GM12864 (cell line): ENCODE results near the gene AFG1L.

Source experiments
- DNase-seq: peaks from one replicate; pipeline ENCODE4 v3.0.0-alpha.2; 2011; ENCODE audit warnings: low read depth
- H3K4me3 ChIP-seq: 2 replicates; pipeline ENCODE4 v1.5.1; 2011; ENCODE audit warnings: mild to moderate bottlenecking, low read depth, low read length, control low read depth
- TF ChIP-seq, protein P1 (sequence below): IDR thresholded peaks from 2 replicates; pipeline ENCODE4 v1.5.1; 2011; ENCODE audit warnings: low read depth, mild to moderate bottlenecking, moderate library complexity, low read length, control low read depth, inconsistent platforms; ENCODE audit errors: missing control alignments

AFG1L gene

DNA sequence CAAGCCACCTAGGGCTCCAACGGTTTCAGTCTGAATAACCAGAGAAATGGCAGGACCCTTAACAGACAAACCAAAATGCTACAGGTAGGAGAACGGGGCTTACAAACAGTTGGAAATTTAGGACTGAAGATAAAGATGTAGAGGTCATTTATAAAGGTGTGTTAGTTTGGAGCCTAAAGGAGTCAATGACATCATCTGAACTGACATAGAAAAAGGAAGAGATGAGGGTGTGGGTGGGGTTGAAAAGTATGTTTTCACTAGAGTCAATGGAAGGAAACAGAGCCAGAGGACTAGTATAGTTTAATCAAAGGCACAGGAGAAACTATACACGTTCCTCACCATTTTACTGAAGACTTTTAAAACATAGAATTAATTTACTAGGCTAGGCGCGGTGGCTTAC, 194.8 kb downstream of the AFG1L start:
- no peak overlapping the region for H3K4me3 ChIP-seq
- no peak for DNase-seq
- TF ChIP-seq, protein P1, sequence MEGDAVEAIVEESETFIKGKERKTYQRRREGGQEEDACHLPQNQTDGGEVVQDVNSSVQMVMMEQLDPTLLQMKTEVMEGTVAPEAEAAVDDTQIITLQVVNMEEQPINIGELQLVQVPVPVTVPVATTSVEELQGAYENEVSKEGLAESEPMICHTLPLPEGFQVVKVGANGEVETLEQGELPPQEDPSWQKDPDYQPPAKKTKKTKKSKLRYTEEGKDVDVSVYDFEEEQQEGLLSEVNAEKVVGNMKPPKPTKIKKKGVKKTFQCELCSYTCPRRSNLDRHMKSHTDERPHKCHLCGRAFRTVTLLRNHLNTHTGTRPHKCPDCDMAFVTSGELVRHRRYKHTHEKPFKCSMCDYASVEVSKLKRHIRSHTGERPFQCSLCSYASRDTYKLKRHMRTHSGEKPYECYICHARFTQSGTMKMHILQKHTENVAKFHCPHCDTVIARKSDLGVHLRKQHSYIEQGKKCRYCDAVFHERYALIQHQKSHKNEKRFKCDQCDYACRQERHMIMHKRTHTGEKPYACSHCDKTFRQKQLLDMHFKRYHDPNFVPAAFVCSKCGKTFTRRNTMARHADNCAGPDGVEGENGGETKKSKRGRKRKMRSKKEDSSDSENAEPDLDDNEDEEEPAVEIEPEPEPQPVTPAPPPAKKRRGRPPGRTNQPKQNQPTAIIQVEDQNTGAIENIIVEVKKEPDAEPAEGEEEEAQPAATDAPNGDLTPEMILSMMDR, result no peak

GRCh38 chr6:108492131-108492766, 197.4 kb downstream of the AFG1L start:
- H3K4me3 ChIP-seq, result no peak overlapping the region
- TF ChIP-seq, protein P1, result peak; percentile 43
- DNase-seq, result peak; percentile 7

DNA sequence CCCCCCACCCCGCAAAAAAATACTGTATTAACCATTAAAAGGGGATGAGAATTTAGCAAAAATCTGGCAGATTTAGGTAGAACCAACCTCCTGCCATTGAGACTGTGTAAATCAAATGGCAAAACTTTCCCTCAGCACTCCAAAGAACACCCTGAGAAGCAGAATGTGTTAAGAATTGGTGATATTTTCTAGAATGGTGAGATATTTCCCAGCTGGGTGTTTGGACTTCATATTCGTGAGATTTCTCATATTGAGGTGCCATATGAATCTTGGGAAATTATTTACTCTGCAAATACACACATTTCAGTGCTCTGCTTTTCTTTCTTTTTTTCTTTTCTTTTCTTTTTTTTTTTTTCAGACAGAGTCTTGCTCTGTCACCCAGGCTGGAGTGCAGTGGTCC, 199.6 kb downstream of the AFG1L start:
- no peak overlapping the region for H3K4me3 ChIP-seq
- DNase-seq, result no peak
- TF ChIP-seq, protein P1, result no peak

- DNase-seq, result no peak
- TF ChIP-seq, protein P1, result peak; percentile 74
- H3K4me3 ChIP-seq, result no peak overlapping the region
Observed at GRCh38 chr6:108497883-108498282, 203.0 kb downstream of the AFG1L start.

GRCh38 chr6:108501559-108501958, 206.7 kb downstream of the AFG1L start:
- DNase-seq, result no peak
- H3K4me3 ChIP-seq, result no peak overlapping the region
- TF ChIP-seq, protein P1, result no peak

DNA sequence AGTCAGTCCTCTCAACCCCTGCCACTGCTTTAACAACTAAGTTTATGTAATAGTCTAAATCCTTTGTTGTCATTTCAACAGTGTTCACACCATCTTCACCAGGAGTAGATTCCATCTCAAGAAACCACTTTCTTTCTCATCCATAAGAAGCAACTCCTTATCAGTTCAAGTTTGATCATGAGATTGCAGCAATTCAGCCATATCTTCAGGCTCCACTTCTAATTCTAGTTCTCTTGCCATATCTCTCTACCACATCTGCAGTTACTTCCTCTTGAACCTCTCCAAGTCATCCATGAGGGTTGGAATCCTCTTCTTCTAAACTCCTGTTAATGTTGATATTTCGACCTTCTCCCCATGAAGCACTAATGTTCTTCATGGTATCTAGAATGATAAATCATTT, 208.0 kb downstream of the AFG1L start:
- no peak for DNase-seq
- H3K4me3 ChIP-seq, result no peak overlapping the region
- TF ChIP-seq, protein P1, result no peak

DNA sequence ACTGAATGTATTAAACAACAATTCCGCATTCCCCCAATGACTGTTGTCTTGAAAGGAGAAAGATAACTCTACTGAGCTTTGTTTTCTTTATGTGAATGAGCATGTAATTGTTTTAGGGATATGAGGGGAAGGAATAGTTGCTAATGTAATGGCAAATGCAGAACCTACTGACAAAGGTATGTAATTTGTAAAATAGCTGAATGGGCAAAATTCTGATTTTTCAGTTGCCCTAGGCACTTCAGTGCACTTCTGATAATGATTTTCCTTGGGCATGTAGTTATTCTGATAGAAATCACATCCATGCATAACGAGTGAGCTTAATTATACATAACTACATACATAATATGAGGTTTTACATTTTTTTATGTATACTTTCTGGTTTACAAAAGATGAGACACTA, 212.5 kb downstream of the AFG1L start:
- H3K4me3 ChIP-seq, result no peak overlapping the region
- DNase-seq, result no peak
- TF ChIP-seq, protein P1, result no peak
